GM21526 (cell line): ENCODE data around the gene MPZL2.
A peak's percentile ranks its signal among the peaks of the same experiment; 100 is the strongest.

Source experiments
- ATAC-seq: cut with Tn5 transposase; IDR thresholded peaks from one replicate; pipeline ENCODE4 v1.9.1; 2021; ENCODE audit warnings: moderate library complexity; ENCODE audit not compliant: unreplicated experiment, low FRiP score

Gene MPZL2

DNA sequence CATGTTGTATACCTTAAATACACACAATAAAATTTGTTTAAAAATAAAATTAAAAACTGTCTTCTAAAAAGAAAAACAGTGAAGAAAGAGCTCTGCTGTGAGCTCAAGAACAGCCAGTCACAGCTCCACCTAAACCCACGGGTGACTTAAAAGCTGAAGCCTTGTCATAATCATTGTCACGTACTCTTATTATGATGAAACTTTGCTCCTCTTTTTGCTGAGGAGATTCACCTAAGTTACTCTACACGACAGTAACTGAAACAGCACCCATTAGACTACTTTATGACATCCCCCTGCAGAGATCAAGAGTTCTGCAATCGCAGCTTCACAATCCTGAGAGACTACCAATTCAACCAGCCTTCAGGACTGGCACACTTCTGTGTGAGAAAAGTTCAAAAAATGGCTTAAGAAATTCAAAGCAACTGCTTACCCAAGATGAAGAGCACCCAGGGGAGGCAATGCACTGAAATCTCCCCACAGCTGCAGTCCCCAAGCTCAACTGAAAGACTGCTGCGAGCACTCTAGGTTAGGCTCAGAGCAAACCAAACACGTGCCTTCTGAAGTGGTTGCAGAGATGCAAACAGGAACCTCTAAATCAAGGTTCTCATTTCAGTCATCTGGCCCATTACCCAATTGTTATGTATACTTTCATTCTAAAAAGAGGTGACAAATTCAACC, 39.4 kb downstream of the MPZL2 start, which contains the start of gene JAML:
TSS of gene JAML (minus strand) at position 501 of the 678 bp plus-strand sequence. CDS start 10,145 bp downstream, outside the sequence.
- ATAC-seq = peak; percentile 54

DNA sequence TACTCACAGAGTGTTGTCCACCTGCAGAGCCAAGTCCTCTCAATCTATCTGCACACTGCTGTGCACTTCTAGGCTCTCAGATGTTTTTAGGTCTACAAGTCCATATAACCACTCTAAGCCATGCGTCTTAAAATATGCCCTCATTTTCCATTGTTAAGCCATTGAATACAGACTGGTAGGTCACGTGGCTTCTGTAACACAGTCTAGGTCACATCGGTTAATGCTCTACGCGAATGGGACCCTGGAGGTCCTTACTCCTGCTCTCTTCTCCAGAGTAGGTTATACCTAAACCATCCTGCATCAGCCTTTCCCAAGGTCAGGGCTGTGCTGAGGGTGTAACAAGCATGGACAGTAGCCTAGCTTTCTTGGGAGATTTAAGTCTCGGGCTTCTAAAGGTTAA, 40.1 kb downstream of the MPZL2 start:
- no peak for ATAC-seq

DNA sequence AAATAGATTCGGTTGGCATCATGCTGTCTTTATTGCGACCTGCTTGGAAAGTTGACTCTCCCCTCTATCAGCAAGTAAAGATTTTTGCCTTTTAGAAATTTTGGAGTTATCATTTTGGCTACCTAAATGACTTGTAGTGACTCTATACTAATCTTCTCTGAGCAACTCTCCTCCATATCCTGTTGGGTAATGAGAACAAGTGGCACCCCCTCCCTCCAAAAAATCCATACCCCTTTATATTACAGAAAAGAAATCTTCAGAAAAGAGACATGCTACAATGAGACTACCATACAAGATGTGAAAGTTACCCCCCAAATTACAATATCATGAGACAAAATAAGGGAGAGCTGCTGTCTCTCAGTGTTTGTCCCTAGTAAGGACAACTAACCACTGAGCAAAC, 40.5 kb downstream of the MPZL2 start:
- no peak for ATAC-seq

DNA sequence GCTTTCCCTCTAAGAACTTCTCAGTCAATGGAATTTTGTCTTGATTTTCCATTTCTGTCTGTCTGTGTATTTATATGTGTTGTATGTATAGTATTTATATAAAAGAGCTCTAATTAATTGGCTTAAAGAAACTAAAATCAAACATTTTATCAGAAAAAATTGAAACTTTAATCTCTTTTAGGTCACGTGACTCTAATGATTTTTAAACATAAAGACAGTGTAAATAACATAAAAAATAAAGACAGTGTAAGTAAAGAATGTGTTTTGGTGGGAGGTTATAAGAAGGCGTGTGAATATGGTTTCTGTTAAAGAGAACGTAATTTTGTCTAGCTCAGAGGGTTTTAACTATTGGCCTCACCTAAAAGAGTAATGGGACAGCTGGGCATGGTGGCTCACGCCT, 41.7 kb downstream of the MPZL2 start:
- ATAC-seq = no peak

DNA sequence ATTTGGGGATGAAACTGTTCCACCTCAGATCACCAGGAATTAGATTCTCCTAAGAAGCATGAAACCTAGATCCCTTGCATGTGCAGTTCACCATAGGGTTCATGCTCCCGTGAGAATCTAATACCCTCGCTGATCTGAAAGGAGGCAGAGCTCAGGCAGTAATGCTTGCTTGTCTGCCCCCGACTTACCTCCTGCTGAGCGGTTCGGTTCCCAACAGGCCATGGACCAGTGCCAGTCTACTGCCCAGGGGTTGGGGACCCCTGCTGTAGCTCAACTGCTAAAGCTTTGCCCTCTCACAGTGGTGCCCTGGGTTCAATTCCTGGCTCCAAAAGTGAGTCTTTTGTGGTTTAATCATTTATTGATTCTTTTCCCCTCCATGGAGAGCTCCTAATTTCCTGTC, 42.7 kb downstream of the MPZL2 start:
- no peak for ATAC-seq

DNA sequence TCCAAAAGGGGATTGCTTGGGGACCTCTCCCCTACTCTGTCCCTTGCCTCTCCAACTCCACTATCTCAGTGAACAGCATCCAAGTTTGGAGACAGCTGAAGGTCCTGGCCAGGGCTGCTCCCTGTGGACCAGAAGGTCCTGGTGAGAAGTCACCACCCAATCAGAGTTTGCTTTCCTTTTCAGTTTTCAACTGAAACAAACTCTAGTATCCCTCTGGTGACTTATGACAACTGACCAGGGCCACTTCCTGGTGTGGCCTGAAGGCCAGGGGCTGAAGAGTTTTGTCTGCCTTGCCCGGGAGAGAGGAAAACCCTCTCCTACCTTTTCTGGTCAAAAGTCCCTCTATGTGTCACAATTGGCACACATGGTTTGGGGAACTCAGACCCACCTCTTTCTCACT, 44.4 kb downstream of the MPZL2 start:
- no peak for ATAC-seq

DNA sequence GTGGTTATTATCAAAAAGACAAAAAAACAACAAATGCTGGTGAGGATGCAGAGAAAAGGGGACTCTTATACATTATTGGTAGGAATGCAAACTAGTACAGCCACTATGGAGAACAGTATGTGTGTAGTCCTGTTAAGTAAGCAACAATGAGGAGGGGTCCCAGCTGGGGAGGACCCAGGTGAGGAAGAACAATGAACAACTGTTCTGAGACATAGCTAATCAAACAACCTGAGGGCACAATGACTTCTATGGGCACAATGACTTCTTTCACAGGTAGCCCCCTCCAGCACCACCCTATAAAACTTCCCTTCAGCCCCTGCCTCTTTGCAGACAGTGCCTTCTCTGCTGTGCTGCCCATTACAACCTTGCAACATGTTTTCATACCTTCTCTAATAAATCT, 44.9 kb downstream of the MPZL2 start:
- no peak for ATAC-seq

DNA sequence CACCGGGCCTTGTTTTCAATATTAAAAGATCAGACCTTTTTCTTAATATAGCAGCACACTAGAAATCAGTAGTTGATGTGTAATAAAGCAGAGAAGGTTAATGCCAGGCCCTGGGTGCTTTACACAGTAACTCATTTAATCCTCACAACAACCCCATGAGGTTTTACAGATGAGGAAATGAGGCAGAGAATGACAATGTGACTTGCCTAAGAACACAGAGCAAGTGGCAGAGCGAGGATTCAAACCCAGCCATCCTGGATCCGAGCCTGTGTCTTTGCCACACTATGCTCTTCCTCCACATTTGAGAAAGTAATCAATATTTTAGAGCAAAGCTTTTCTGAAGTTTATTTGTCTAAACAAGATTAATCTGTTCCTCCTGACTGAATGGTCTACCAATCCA, 46.5 kb downstream of the MPZL2 start:
- no peak for ATAC-seq

DNA sequence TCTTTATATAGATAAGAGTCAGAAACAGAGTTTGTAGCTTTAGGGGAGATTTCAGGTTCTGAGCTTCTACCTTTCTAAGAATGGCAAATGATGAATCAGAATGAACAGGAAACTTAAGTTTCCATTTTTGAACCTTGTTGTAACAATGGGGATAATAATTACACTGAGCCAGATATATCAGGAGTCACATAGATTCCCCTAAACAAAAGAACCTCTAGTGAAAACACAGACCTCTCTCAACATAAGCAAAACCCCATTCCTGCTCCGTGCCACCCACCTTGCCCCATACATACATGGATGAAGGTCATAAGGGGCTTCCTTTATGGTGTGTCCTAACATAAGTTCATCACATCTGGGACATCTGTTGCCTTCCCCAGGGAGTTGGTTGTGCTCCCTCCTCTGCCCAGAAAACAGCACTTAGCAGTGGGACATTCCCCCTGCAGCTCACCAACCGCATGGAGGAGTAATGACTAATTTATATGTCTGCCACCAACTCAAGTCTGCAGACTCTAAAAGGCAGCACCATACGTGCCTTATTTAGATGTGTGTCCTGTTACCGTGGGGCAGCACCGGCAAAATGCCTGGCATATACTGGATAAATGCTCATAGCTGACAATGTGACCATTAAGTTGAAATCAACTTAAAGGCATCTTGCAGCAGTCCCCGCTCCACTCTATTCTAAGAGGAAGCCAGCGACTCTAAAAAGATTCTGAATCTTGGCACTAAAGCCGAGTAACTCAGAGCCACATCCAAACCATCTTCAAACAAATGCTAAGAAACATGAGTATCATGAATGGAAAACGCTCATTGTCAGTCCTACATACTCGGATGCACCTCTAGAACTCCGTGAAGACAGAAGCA, 47.2 kb downstream of the MPZL2 start:
- ATAC-seq = no peak

DNA sequence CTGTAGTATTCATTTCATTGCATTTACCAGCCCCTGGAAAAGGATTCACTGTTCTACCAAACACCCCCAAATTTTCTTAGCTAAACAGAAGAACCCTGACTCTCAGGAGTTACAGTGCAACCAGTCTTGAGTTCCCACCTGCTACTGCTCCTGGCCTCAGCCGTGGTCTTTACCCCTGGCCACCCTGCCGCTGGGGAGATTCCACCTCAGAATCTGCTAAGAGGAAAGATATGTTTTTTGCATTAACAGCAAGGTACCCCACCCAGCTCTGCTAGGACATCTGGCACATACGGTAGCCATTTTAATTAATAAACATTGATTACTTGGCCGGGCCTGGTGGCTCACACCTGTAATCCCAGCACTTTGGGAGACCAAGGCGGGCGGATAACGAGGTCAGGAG, 48.3 kb downstream of the MPZL2 start:
- no peak for ATAC-seq

DNA sequence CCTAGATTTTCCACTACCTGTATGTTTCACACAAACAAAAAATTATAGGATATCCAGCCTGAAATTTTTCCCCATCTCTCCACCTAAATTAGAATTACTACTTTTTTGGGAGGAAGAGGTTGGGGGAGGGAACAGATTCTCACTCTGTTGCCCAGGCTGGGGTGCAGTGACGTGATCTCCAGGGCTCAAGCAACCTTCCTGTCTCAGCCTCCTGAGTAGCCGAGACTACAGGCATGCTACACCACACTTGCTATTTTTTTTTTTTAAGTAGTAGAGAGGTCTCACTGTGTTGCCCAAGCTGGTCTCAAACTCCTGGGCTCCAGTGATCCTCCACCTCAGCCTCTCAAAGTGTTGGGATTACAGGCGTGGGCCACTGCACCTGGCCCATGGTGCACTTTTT, 48.8 kb downstream of the MPZL2 start:
- no peak for ATAC-seq

DNA sequence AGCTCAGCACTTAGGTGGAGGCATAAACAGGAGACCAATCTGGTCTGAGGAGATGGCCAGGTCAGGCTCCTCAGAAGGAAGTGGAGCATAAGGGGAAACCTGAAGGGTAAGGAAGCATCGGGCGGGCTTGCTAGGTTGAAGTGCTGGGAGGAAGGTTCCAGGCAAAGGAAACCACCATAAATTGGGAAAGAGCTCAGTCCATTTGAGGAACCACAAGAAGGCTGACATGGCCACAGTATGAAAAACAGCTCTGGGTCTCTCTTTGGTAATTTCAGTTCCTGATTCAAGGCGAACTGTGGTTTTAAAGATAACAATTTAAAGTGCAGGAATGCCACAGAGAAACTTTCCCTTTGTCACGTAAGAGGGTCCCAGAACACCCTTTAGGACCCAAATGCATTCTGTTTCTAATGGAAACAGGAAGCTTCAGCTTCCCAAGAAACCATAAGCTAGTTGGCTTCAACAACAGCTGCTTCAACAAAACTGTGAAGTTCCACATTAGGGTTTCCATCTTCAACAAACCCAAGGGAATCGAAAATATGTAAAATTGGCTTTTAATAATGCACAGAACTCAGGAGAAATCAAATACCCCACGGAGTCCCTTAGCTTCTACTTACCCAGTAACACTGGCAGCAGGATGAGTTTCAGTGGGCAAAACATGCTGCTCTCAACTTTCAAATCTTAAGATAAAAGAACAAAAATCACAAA, 49.7 kb downstream of the MPZL2 start:
- ATAC-seq = no peak

DNA sequence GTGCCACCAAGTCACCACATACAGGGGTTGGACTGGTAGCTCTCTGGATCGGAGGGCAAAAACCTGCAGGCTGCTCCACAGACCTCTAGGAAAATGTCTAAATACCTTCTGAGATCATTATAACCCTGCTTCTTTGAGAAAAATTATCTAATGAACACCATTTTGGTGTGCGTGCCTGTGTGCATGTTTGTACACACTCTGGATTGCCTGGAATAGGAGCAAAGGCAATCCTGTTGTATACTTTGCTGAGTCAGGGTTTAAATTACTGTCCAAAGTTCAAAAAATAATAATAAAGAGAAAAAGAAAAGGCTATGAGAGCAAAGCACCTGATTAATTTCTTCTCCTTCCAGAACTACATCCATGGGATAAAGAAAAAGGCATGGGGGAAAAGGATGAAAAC, 50.3 kb downstream of the MPZL2 start:
- no peak for ATAC-seq

DNA sequence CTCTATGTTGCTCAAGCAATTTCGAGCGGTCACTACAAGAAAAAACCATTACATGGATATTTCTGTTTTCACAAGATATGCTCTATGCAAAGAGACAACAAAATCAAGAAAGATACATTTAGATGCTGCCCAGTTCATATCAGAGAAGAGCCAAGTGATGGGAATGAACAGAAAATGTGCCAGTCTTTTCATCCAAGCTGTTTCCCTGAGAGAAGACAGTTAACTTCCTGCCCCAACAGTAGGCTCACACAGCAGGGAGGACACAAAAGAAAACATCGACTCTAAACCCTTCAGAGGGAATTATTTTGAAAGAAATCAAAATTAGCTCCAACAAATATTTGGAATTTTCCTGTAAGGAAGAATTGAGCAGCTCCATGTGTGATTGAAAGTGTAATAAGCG, 50.9 kb downstream of the MPZL2 start:
- ATAC-seq = no peak

DNA sequence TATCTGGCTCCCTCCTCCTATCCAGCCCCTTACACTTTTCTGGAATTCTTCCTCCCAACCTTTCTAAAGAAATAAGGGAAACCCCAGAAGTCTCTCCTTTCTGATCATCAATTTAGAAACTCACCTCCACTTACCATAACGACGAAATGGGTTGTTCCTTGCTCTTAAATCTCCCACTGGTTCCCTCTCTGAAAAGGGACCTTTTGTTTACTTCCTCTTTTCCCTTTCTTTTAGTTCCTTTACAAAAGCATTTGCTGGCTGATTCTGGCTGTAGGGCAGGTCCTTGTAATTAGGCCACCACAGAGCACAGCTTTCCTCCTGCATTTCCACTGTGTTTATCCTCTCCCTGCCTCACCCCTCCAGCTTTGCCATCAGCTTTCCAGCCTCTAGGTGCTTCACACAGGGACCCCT, 51.3 kb downstream of the MPZL2 start:
- no peak for ATAC-seq

DNA sequence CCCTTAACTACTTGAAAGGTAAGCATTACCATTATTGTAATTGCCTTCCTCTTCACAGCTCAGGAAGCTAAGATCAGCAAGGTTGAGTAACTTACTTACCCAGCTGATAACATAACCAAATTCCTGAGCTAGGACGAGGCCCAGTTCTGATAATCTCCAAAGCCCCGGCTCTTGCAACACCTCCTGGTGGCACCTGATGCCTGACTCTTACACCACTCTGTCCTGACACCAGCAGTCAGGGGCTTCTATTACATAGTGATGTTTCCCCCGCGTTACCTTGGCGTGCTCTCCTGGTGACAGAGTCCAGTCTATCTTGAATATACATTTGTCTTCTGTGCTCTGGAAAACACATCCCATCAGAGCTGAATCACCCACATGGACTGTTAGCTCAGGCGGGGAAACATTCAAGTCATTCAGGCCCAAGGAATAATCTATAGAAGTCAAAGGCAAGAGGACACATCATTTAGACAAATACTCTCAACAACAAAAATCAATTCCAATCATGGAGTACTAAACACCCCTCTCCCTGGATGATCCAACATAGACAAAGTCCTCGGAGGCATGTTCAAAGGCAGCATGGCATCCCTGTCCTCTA, 51.9 kb downstream of the MPZL2 start:
- ATAC-seq = no peak

DNA sequence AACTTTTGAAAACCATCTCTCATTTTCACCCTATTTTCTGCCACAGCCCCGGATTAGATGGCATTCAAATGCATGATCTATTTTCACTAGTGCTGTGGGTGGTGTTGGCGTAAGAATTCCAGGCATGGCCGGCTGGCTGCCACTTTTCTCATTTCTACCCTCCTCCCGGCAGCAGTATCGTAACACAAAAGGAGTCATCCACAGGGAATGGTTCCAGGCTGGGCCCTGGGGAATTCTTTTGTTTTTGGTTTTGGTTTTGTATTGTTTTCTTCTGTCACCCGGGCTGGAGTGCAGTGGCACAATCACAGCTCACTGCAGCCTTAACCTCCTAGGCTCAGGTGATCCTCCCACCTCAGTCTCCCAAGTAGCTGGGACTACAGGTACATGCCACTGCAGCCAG, 53.1 kb downstream of the MPZL2 start:
- ATAC-seq = no peak

DNA sequence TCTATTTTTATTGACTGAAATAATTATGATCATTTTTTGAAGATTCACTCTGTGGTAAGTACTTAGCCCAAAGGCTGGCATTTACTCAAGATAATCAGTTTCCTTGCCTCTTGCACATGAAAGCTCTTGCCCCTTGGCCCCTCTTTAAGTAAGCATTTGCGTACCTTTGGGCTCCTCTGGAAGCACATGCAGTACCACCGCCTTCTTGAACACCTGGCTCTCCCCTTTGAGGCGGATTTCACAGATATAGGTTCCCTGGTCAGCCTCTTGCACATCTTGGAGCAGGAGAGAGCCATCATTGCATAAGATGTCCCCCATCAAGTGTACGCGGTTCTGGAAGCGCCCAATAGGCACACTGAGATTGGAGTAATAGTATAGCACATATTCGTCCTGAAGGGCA, 53.8 kb downstream of the MPZL2 start:
- no peak for ATAC-seq

DNA sequence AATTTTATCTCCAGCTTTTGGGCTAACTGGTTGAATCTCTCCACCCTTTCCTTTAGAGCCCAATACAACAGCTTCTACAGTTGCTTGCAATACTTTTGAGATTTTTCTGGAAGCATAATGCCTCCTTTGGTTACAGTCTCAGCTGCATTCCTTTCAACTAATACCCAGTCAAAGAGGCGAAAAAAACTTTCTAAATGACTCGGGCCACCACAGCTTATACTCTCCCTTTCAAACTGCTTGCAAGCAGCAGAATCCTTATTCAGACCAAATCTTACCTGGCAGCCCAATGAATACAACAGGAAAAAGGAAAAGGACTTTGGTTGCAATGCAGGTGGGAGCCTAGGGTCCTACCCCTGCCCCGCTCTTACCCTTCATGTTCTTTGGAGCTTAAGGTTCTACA, 55.1 kb downstream of the MPZL2 start:
- ATAC-seq = no peak

DNA sequence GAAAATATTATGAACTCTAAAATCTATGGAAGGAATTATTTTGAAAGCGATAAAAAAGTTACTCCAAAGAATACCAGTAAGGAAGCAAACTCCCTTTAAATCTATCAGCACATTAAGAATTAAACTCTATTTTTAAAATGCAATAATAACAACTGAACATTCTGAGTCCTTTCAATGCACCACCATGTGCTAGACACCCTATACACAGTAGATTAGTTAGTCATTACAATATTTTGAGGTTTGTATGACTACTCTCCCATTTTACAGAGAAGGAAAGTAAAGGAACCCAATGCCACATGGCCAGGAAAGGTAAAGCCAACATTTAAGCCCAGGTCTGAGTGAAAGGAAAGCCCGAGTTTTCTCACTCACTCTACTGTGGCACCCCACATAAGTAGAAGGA, 57.0 kb downstream of the MPZL2 start:
- ATAC-seq = no peak

DNA sequence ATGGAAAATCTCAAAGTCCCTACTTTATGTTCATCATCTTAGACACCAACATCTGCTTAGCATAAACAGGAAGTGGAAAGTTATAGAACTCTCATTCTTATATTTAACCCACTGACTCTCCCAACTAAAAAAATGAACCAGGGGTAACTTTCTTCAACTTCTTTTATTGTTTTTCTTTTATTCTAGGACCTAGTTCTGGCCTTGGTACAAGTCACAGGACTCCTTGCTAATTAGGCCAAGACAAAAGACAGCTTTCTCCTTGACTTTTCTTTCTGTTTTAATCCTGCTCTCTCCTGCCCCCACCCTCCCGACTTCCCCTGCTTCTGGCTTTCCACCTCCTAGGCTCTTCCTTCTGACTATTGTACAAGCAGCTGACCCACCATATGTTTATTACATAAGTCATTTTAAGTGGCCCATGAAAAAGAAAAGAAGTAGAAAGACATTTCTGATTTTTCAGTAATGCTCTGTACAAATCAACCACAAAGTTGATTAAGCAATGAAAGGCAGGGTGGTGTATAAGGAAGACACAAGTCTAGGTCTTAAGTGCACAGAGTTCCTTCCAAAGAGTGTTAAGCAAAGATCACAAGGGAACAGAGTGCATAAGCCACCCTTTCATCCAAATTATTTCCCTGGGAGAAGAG, 57.6 kb downstream of the MPZL2 start:
- no peak for ATAC-seq
